Brain pericyte (primary cell): Measurements from ENCODE around the gene CNTNAP3B.
"Not testable (repeated sequence)": the region's sequence is repeated elsewhere in the genome, so short reads cannot be mapped to it uniquely, and the experiment has no call there.

Experiments used
- DNase-seq: peaks from one replicate; pipeline ENCODE4 v3.0.0-alpha.2; 2012; ENCODE audit warnings: low read depth, low spot score

CNTNAP3B gene

GRCh38 chr9:41977965-41978600 lies 151.1 kb downstream of the CNTNAP3B start:
- DNase-seq: not testable (repeated sequence)

DNA sequence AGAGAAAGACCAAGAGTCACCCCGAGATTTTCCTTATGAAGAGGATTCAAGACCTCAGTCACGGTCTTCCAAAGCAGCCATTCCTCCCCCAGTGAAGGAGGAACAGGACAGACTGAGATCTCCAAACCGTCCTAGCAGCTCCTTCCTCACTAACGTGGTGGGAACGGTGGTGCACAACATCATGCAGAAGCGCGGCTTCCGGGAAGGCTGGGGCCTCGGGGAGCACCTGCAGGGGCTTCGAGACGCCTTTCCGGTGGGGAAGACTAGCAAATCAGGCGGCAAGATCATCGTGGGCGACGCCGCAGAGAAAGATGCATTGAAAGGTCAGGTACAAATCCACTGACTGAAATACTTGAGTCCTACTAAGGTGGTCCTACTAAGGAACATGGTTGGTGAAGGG lies 154.3 kb downstream of the CNTNAP3B start:
- DNase-seq: not testable (repeated sequence)

DNA sequence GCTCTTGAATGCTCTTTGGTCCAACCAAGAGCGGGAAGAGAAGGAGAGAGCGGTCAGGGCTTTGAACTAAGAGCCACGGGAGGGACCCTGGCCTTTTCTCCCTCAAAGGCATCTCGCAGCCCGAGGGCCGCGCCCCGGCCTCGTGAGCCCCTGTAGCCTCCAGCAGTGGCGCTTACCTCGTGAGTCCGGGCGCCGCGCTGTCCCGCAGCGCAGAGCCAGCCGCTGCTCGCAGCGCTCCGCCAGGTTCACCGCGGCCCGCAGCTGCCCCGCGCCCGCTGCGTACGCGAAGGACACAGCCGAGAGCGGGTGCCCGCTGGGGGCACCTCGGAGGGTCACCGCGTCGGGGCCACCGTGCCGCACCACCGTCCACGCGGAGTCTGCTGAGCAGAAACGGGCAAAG lies 176.2 kb downstream of the CNTNAP3B start:
- DNase-seq: not testable (repeated sequence)

DNA sequence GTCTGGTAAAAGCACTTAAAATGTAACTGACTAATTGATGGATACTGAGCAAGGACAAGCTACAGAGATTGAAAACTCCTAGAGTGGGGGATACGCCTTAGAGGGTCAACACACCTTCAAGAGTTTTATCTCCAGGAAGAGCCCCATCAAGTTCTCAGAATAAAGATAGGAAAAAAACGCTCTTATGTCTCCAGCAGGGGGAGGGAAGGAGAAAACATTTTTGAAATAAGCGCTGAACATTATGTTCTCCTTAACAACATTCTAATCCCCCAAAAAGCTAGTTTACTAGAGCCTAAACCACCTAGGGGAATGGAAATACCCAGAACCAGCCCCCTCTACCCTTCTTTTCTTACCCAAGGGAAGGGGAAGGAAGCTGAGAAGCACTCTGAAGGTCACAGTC lies 187.5 kb downstream of the CNTNAP3B start:
- not testable (repeated sequence) for DNase-seq

GRCh38 chr9:41938143-41938542 lies 191.1 kb downstream of the CNTNAP3B start:
- DNase-seq: not testable (repeated sequence)

DNA sequence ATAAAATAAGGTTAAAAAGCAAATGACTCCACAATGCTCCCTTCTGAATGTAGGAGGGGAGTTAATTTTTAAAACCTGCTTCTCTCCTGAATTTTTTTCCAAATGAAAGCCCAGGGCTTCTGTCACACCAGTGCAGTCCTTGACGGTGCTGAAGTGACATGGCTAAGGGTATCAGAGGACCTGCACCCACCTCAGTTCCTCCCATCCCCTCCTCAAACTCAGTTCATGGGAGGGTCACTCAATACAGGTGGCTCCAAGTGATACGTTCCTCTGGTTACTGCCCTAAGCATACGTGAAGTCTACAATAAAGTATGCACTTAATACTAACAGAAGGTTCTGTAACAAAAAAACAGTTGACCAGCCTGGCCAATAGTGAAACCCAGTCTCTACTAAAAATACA lies 193.5 kb downstream of the CNTNAP3B start:
- not testable (repeated sequence) for DNase-seq

- not testable (repeated sequence) for DNase-seq
These were observed 200.1 kb downstream of the CNTNAP3B start for GRCh38 chr9:41929172-41929571.

DNA sequence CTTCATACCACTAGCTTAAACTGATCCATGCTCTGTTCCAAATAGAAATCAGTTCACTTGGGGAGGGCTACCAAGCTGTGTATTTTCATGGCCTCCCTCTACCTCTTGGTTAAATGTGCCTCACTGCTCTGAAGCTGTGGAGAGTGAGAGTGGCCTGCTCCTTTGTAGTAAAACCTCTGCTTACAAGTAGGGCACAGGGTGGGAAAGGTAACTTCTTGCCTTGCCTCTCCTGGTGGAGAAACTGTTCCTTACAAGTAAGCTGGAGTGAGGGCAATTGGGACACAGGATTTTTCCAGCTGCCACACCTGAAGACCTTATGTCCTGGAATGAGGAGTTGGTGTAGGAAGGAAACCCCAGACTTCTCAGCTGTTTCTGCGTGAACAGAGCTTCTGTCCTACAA lies 211.9 kb downstream of the CNTNAP3B start:
- not testable (repeated sequence) for DNase-seq

GRCh38 chr9:41905488-41905887 lies 223.7 kb downstream of the CNTNAP3B start:
- not testable (repeated sequence) for DNase-seq

- not testable (repeated sequence) for DNase-seq
These were observed 226.5 kb downstream of the CNTNAP3B start for GRCh38 chr9:41902762-41903161.

DNA sequence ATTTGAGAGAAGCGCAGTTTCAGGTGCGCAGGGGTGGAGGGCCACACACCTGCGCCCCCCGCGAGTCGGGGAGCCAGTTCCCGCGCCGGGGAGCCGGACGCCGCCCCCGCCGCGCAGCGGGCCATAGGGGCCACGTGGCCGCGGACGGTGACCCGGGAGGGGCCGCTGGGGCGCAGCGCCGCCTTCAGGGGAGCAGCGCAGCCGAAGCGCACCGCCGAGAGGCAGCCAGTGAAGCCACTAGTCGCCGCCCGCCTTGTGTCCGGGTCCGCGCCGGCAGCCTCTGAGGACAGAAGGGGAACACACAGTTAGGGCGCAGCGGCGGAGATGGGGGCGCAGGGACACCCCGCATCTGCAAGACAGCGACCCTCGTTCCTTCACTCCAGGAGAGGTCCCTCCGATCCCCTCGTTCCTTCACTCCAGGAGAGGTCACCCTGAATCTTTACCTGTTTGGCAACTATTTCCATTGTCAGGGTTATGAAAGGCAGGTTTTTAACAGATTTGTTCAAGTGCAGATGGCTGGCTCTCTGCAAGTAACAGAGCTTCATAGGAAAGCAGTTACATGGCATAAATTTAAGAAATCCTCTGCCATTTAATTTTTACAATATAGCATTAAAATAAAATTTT lies 230.4 kb downstream of the CNTNAP3B start:
- DNase-seq: not testable (repeated sequence)

GRCh38 chr9:41874557-41874956 lies 254.7 kb downstream of the CNTNAP3B start:
- DNase-seq: not testable (repeated sequence)

- not testable (repeated sequence) for DNase-seq
These were observed 273.8 kb downstream of the CNTNAP3B start for GRCh38 chr9:41855422-41855821.

DNA sequence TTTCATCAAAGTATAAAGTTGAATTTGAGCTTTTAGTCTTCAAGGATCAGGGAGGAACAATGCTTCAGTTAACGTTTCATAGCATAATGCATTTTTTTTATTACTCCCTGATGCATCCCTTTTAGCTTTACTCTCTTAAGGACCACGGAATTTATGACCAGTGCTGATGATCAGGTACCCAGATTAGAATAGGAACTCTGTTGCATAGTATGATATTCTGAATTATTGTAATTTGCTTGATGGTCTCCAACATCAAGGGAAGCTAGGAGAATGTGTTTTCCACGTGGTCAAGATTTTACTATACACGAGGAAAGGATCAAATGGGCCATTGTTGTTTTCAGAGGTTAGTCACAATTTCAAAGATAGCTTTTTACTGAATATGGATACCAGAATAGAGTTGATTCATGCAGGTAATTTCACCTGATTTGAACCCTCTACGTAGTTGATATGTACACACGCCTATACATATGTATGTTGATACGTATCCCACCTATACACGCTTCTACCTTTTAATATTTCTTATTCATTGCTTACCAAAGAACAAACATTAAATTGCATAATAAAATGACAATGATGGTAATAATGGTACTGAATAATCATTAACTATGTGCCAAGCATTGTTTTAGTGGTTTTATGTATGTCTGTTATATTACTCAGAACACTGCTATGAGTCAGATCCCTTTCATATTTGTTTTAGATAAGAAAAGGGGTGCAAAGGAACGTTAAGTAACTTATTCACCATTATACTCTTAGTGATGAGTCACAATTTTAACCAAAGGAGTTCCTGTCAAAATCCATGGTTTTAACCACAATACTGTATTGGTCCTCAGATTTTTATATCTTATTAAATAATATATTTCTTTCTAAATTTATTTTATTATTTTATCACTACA lies 277.1 kb downstream of the CNTNAP3B start:
- DNase-seq: not testable (repeated sequence)

DNA sequence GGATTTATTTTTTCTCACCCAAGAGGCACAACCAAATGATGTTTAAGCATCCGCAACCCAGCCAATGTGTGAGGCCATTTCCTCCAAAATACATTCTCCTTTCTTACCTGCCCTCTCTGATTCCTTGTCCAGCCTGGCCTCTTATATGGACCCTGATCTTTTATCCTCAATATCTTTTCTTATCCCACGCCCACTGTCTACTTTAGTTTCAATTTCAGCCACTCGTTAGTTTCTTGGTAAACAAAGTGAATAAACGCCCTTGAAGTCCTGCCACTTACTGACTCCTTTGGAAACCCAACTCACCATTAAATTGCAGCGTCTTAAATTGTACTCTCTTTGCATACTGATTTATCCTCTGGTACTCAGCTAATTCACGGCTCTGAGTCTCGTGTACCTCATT lies 281.4 kb downstream of the CNTNAP3B start:
- DNase-seq: not testable (repeated sequence)
